Body of pancreas (tissue), 4 donors: Measurements from ENCODE around the gene PTGES2. TPM values are rescaled to one million over a fixed set of nuclear protein-coding genes. Genes with fewer than 3 reads are reported as not detected.

Source experiments
- ATAC-seq: fragments of 150-250 bp; one replicate; pipeline ENCODE4 v1.9.1; 2016
- DNase-seq, 4 donors: peaks; one replicate each; pipeline ENCODE4 v3.0.0-alpha.2; 2019
- H3K27ac ChIP-seq, 4 donors: fragments of 200-600 bp; sonication (generic); 1 replicate in 3 of 4; 2 replicates in 1 of 4; pipeline versions ENCODE4 v1.5.1 to v1.6.1; 2016 to 2019; ENCODE audit warnings: mild to moderate bottlenecking in 1 of 4, mixed read lengths in 1 of 4, moderate library complexity in 1 of 4
- H3K27me3 ChIP-seq, 2 donors: fragments of 200-600 bp; sonication (generic); one replicate each; pipeline ENCODE4 v1.6.0; 2016; ENCODE audit warnings: mild to moderate bottlenecking in 1 of 2
- H3K36me3 ChIP-seq, 2 donors: fragments of 200-600 bp; sonication (generic); replicated peaks in 1 of 2; 2 replicates each; pipeline ENCODE4 v1.5.1; 2016; ENCODE audit warnings: low read depth in 2 of 2; ENCODE audit not compliant: insufficient read depth in 1 of 2
- H3K4me1 ChIP-seq: fragments of 200-600 bp; sonication (generic); one replicate; pipeline ENCODE4 v1.6.0; 2016
- H3K4me3 ChIP-seq, 2 donors: fragments of 200-600 bp; sonication (generic); 1 replicate in 1 of 2; 2 replicates in 1 of 2; pipeline ENCODE4 v1.5.1; 2016 to 2019
- H3K9me3 ChIP-seq, 3 donors: fragments of 200-600 bp; sonication (generic); 1 replicate in 2 of 3; 2 replicates in 1 of 3; pipeline ENCODE4 v1.5.1; 2016
- CTCF ChIP-seq, 7 experiments: fragments of 450-650 bp in 4 of 7; fragments of 200-600 bp in 3 of 7; sonication (generic) in 3 of 7; IDR thresholded peaks; one replicate each; pipeline ENCODE4 v1.5.1; 2016 to 2019; ENCODE audit warnings: antibody characterized with exemption in 7 of 7
- POLR2A ChIP-seq, 3 donors: fragments of 450-650 bp; IDR thresholded peaks; one replicate each; pipeline ENCODE4 v1.6.1; 2016; ENCODE audit warnings: antibody characterized with exemption in 3 of 3, mild to moderate bottlenecking in 2 of 3
- WGBS, 2 donors: methylation state at CpG; one replicate each; pipeline ENCODE4 v1.1.5; 2017; 5-methylcytosine and 5-hydroxymethylcytosine counted together
- intact Hi-C: fragments of 100-400 bp; cut with DNase I; formaldehyde crosslinking; loops from one replicate; pipeline ENCODE4 v1.15.1; 2023
- total RNA-seq, 2 donors: library from RNA; depleted of rRNA; stranded (reverse); fragments of >200 nt; gene quantifications; one replicate each; pipeline ENCODE4 v1.1.0, GENCODE V29; 2016

PTGES2 gene
- total RNA-seq, 2 donors from 2014 or later = 55.8 to 145 TPM

GRCh38 chr9:128146591-128147120, 19.1 kb upstream of the PTGES2 start:
- Histone ChIP-seq H3K4me3 (no peak overlapping the region), H3K27me3 (no peaks in the 10 kb centered on the region), H3K27ac (no peak overlapping the region), H3K4me1 (peaks cover 31% of the 10 kb centered on the region), H3K36me3 (no peaks in the 10 kb centered on the region), H3K9me3 (no peaks in the 10 kb centered on the region)
- 86 to 92% methylated on average over 7 to 8 of the region's 8 CpGs for WGBS, 2 donors
- intact Hi-C loops = no loop called here
- TF ChIP-seq CTCF (IDR thresholded peaks at IDR 0.05) = no peak
- no peak for TF ChIP-seq POLR2A (IDR thresholded peaks at IDR 0.05)
- ATAC-seq (no peak), DNase-seq (no peak)

GRCh38 chr9:128145951-128146351, 18.4 kb upstream of the PTGES2 start:
- H3K27ac ChIP-seq = no peak overlapping the region
- no peak for TF ChIP-seq POLR2A (IDR thresholded peaks at IDR 0.05)
- no peak for TF ChIP-seq CTCF (IDR thresholded peaks at IDR 0.05)
- DNase-seq = no peak

GRCh38 chr9:128145536-128145935, 18.0 kb upstream of the PTGES2 start:
- 57 to 100% methylated on average over 2 to 8 of the region's 8 CpGs for WGBS, 2 donors
- H3K4me1 ChIP-seq = peaks cover 28% of the 10 kb centered on the region
- no peaks in the 10 kb centered on the region for H3K36me3 ChIP-seq
- ATAC-seq (no peak), DNase-seq (no peak)
- H3K9me3 ChIP-seq = no peaks in the 10 kb centered on the region
- H3K4me3 ChIP-seq = no peak overlapping the region
- intact Hi-C loops = no loop called here
- H3K27ac ChIP-seq = no peak overlapping the region
- TF ChIP-seq CTCF (IDR thresholded peaks at IDR 0.05) = no peak
- no peak for TF ChIP-seq POLR2A (IDR thresholded peaks at IDR 0.05)
- no peaks in the 10 kb centered on the region for H3K27me3 ChIP-seq

More at GRCh38 chr9:128145951-128146351, 18.4 kb upstream of the PTGES2 start:
- WGBS, 2 donors = 73 to 84% methylated on average over 7 to 12 of the region's 13 CpGs
- Histone ChIP-seq H3K4me3 (no peak overlapping the region), H3K36me3 (no peaks in the 10 kb centered on the region), H3K4me1 (peaks cover 31% of the 10 kb centered on the region), H3K9me3 (no peaks in the 10 kb centered on the region), H3K27me3 (no peaks in the 10 kb centered on the region)
- intact Hi-C loops = no loop called here
- no peak for ATAC-seq

- 84 to 85% methylated on average over 15 to 22 of the region's 22 CpGs for WGBS, 2 donors
- no peak for ATAC-seq
- Histone ChIP-seq H3K27ac (no peak overlapping the region), H3K4me3 (no peak overlapping the region), H3K36me3 (no peaks in the 10 kb centered on the region), H3K9me3 (no peaks in the 10 kb centered on the region), H3K27me3 (no peaks in the 10 kb centered on the region), H3K4me1 (peaks cover 18% of the 10 kb centered on the region)
- DNase-seq = no peak
- intact Hi-C loops = no loop called here
- TF ChIP-seq CTCF (IDR thresholded peaks at IDR 0.05) (no peak), POLR2A (IDR thresholded peaks at IDR 0.05) (no peak)
Measured at GRCh38 chr9:128144239-128145181, 17.0 kb upstream of the PTGES2 start.
